Measurements from ENCODE around the gene THOC1.

- TF ChIP-seq POLR2AphosphoS5 (IDR thresholded peaks at IDR 0.05) (no peak), POLR2A (IDR thresholded peaks at IDR 0.05) (no peak), CTCF (IDR thresholded peaks at IDR 0.05 in 8 of 11, conservative IDR thresholded peaks at IDR 0.05 in 3 of 11) (no peak)
Measured at GRCh38 chr18:260547-260946, 7.3 kb downstream of the THOC1 start.

All from spleen (tissue), 7 donors.